Spleen (tissue), 11 donors: ENCODE data around the gene WDR91. TPM values are rescaled to one million over a fixed set of nuclear protein-coding genes. Genes with fewer than 3 reads are reported as not detected.

ENCODE experiments used
- DNase-seq: peaks from one replicate; pipeline ENCODE4 v3.0.0-alpha.2; 2020
- H3K27ac ChIP-seq, 8 donors: fragments of 200-600 bp; sonication (generic) in 7 of 8; 1 replicate in 4 of 8; 2 replicates in 4 of 8; pipeline versions ENCODE4 v1.5.0 to v1.8.0; 2016 to 2021; ENCODE audit warnings: inconsistent platforms in 4 of 8, mild to moderate bottlenecking in 4 of 8, moderate library complexity in 1 of 8
- H3K27me3 ChIP-seq, 7 donors: fragments of 200-600 bp; sonication (generic) in 6 of 7; replicated peaks in 1 of 7; 1 replicate in 4 of 7; 2 replicates in 3 of 7; pipeline versions ENCODE4 v1.5.0 to v1.8.0; 2016 to 2021; ENCODE audit warnings: inconsistent platforms in 3 of 7, mild to moderate bottlenecking in 1 of 7
- H3K36me3 ChIP-seq, 6 donors: fragments of 200-600 bp; sonication (generic) in 5 of 6; 1 replicate in 4 of 6; 2 replicates in 2 of 6; pipeline versions ENCODE4 v1.5.0 to v1.8.0; 2016 to 2021; ENCODE audit warnings: inconsistent platforms in 2 of 6
- H3K4me1 ChIP-seq, 6 donors: fragments of 200-600 bp; sonication (generic) in 5 of 6; 1 replicate in 3 of 6; 2 replicates in 3 of 6; pipeline versions ENCODE4 v1.5.0 to v1.8.0; 2016 to 2021; ENCODE audit warnings: inconsistent platforms in 3 of 6
- H3K4me3 ChIP-seq, 8 donors: fragments of 200-600 bp; sonication (generic) in 7 of 8; 1 replicate in 4 of 8; 2 replicates in 4 of 8; pipeline versions ENCODE4 v1.5.0 to v1.8.0; 2016 to 2021; ENCODE audit warnings: inconsistent platforms in 4 of 8, mild to moderate bottlenecking in 4 of 8, moderate library complexity in 2 of 8
- H3K9me3 ChIP-seq, 8 donors: fragments of 200-600 bp; sonication (generic) in 7 of 8; 1 replicate in 4 of 8; 2 replicates in 4 of 8; pipeline versions ENCODE4 v1.5.0 to v1.8.0; 2016 to 2021; ENCODE audit warnings: inconsistent platforms in 4 of 8
- CTCF ChIP-seq, 11 experiments: fragments of 200-600 bp in 7 of 11; fragments of 450-650 bp in 4 of 11; sonication (generic) in 4 of 11; IDR thresholded peaks in 8 of 11; conservative IDR thresholded peaks in 3 of 11; 1 replicate in 7 of 11; 2 replicates in 4 of 11; pipeline versions ENCODE4 v1.4.0 to v1.8.0; 2016 to 2021; ENCODE audit warnings: antibody characterized with exemption in 11 of 11, inconsistent platforms in 4 of 11, mild to moderate bottlenecking in 1 of 11
- POLR2A ChIP-seq, 3 donors: fragments of 450-650 bp; IDR thresholded peaks; one replicate each; pipeline ENCODE4 v1.5.1; 2017; ENCODE audit warnings: antibody characterized with exemption in 3 of 3, mild to moderate bottlenecking in 1 of 3
- POLR2AphosphoS5 ChIP-seq, 3 donors: sonication (generic); formaldehyde crosslinking; IDR thresholded peaks; one replicate each; pipeline ENCODE4 v1.5.1; 2017; ENCODE audit warnings: antibody characterized with exemption in 3 of 3
- WGBS, 5 donors: extraction: QIAGEN DNeasy Blood & Tissue Kit in 3 of 5; methylation state at CpG; one replicate each; pipeline versions ENCODE4 v1.1.5 to v1.1.7; 2013 to 2018; 5-methylcytosine and 5-hydroxymethylcytosine counted together
- intact Hi-C: fragments of 100-400 bp; cut with DNase I; formaldehyde crosslinking; loops from one replicate; pipeline ENCODE4 v1.15.0; 2023; ENCODE audit warnings: low total_unique reads
- polyA plus RNA-seq, 3 donors: library from polyadenylated mRNA; stranded (reverse); fragments of 200-250 nt; gene quantifications; one replicate each; pipeline ENCODE4 v1.2.1, GENCODE V29; 2013
- total RNA-seq, 7 donors: library from RNA; depleted of rRNA in 3 of 7; stranded (reverse); fragments of >200 nt in 3 of 7; fragmentation: NEBNext Ultra II Directional in 4 of 7; extraction: Animal tissue kit (Norgen Biotek cat#: 25700) in 4 of 7; gene quantifications; one replicate each; pipeline versions ENCODE4 v1.1.0 to v1.2.1, GENCODE V29; 2016 to 2021
- donor health status: healthy with polysubstance abuse.
- donor health status: DM: no; HTN: no; CAD: no; lungs with moderate emphysema.
- donor health status: DM: no; HTN: no; CAD: no.
- donor health status: Bipolar disorder and iron deficiency.
- donor health status: healthy.
- donor health status: DM: no; HTN: no; CAD: no.
- donor health status: DM: yes; HTN: yes; CAD: no.

WDR91 gene
- total and polyA plus RNA-seq, 10 donors = 6.9 to 31.3 (median 21.0) TPM

- Histone ChIP-seq H3K27ac (no peak overlapping the region), H3K4me3 (no peak overlapping the region), H3K4me1 (no peaks in the 10 kb centered on the region), H3K27me3 (no peaks in the 10 kb centered on the region), H3K36me3 (peaks cover 0 to 100% (median 80%) of the 10 kb centered on the region in 6 donors), H3K9me3 (peaks cover 0 to 14% (median 3%) of the 10 kb centered on the region in 8 donors)
- 90 to 98% (median 93%) methylated on average over 12 of the region's 12 CpGs for WGBS, 5 donors
- intact Hi-C loops = no loop called here
- peak; percentile 59 for DNase-seq
- TF ChIP-seq POLR2AphosphoS5 (IDR thresholded peaks at IDR 0.05) (peak in 1 of 3 donors; percentile 9), POLR2A (IDR thresholded peaks at IDR 0.05) (no peak)
Measured at GRCh38 chr7:135188298-135188984, 22.9 kb downstream of the WDR91 start.

GRCh38 chr7:135186841-135187253, 24.5 kb downstream of the WDR91 start:
- Histone ChIP-seq H3K27me3 (no peaks in the 10 kb centered on the region), H3K27ac (no peak overlapping the region), H3K4me3 (no peak overlapping the region), H3K4me1 (no peaks in the 10 kb centered on the region), H3K9me3 (peaks cover 4 to 30% (median 19%) of the 10 kb centered on the region in 8 donors), H3K36me3 (peaks cover 0 to 100% (median 81%) of the 10 kb centered on the region in 6 donors)
- TF ChIP-seq CTCF (IDR thresholded peaks at IDR 0.05 in 8 of 11, conservative IDR thresholded peaks at IDR 0.05 in 3 of 11) = no peak
- no peak for TF ChIP-seq POLR2A (IDR thresholded peaks at IDR 0.05)
- no peak for TF ChIP-seq POLR2AphosphoS5 (IDR thresholded peaks at IDR 0.05)
- DNase-seq = peak; percentile 71
- WGBS, 5 donors = 70 to 100% (median 77%) methylated on average over 2 to 12 of the region's 12 CpGs
- intact Hi-C loops = no loop called here

- intact Hi-C loops = no loop called here
- TF ChIP-seq POLR2A (IDR thresholded peaks at IDR 0.05) (no peak), CTCF (IDR thresholded peaks at IDR 0.05 in 8 of 11, conservative IDR thresholded peaks at IDR 0.05 in 3 of 11) (no peak), POLR2AphosphoS5 (IDR thresholded peaks at IDR 0.05) (no peak)
- WGBS, 5 donors = 85 to 92% (median 88%) methylated on average over 3 of the region's 3 CpGs
- Histone ChIP-seq H3K27me3 (no peaks in the 10 kb centered on the region), H3K9me3 (peaks cover 6 to 36% (median 25%) of the 10 kb centered on the region in 8 donors), H3K4me1 (no peaks in the 10 kb centered on the region), H3K27ac (no peak overlapping the region), H3K36me3 (peaks cover 0 to 100% (median 82%) of the 10 kb centered on the region in 6 donors), H3K4me3 (no peak overlapping the region)
- DNase-seq = no peak
Measured at GRCh38 chr7:135186261-135186540, 25.1 kb downstream of the WDR91 start.

GRCh38 chr7:135185471-135186260, 25.7 kb downstream of the WDR91 start:
- H3K36me3 ChIP-seq = peaks cover 0 to 100% (median 80%) of the 10 kb centered on the region in 6 donors
- no peaks in the 10 kb centered on the region for H3K4me1 ChIP-seq
- DNase-seq = peak; percentile 66

More at GRCh38 chr7:135185471-135186260, 25.7 kb downstream of the WDR91 start:
- peaks cover 10 to 42% (median 30%) of the 10 kb centered on the region in 8 donors for H3K9me3 ChIP-seq
- no peaks in the 10 kb centered on the region for H3K27me3 ChIP-seq
- no peak overlapping the region for H3K4me3 ChIP-seq
- TF ChIP-seq POLR2A (IDR thresholded peaks at IDR 0.05) (no peak), CTCF (IDR thresholded peaks at IDR 0.05 in 8 of 11, conservative IDR thresholded peaks at IDR 0.05 in 3 of 11) (no peak), POLR2AphosphoS5 (IDR thresholded peaks at IDR 0.05) (no peak)
- intact Hi-C loops = no loop called here
- no peak overlapping the region for H3K27ac ChIP-seq
- 66 to 79% (median 72%) methylated on average over 5 to 7 of the region's 7 CpGs for WGBS, 5 donors
